ENCODE results near the gene GPR180. TPM values are rescaled to one million over a fixed set of nuclear protein-coding genes. Genes with fewer than 3 reads are reported as not detected.

Gene GPR180
- total and polyA plus RNA-seq, 2 of the 13 experiments (the other 11 are each of a cell fraction or from before 2014, with no cell fraction given) = not detected

DNA sequence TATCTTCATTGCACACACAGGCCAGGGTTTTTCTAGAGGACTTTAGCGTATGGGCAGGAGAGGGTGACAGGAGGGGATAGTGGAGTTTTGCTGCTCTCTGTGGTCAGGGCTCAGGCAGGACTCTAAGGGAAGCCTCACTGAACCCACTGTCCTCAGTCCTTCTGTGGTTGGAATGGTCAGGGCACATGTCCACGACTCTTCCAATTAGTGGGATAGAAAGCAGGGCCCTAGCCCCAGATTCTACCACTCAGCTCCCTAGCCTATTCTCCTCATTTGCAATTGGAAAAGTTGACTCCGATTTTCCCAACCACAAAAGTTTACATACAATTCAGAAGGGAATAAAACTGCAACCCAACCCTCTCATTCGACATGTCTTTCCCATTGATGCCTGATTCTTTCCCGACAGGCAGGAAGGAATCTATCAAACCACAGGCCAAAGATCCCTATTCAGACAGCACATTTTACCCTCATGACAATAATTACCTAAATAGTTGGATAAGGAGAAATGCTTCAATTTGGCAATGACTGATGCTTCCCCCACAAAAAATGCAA is 43.9 kb upstream of the GPR180 start:
- BruUV-seq (replicated peaks) = no TSS peak
- POLR2A ChIA-PET = no interaction called here
- ATAC-seq = no peak; the same call in 2 of the 3 replicates

More for the DNA sequence above, 43.9 kb upstream of the GPR180 start:
- no peak for DNase-seq (ENCODE audit: low spot score)
- intact Hi-C loops (cut with micrococcal nuclease; ENCODE audit: unreplicated experiment) = no loop called here
- CTCF ChIA-PET (ENCODE audit: low intra/inter-chr PET ratio, low total read pairs) = no interaction called here
- H3K9me3 ChIP-seq (ENCODE audit: low read length) = no peaks in the 10 kb centered on the region
- in situ Hi-C loops (cut with HindIII; ENCODE audit: extremely low pct_ligation_motif_present, low pct_unique_long_range_greater_than_20kb) = no loop called here
- no peak overlapping the region for H2AFZ ChIP-seq (ENCODE audit: low read length)
- TF ChIP-seq, protein P1, sequence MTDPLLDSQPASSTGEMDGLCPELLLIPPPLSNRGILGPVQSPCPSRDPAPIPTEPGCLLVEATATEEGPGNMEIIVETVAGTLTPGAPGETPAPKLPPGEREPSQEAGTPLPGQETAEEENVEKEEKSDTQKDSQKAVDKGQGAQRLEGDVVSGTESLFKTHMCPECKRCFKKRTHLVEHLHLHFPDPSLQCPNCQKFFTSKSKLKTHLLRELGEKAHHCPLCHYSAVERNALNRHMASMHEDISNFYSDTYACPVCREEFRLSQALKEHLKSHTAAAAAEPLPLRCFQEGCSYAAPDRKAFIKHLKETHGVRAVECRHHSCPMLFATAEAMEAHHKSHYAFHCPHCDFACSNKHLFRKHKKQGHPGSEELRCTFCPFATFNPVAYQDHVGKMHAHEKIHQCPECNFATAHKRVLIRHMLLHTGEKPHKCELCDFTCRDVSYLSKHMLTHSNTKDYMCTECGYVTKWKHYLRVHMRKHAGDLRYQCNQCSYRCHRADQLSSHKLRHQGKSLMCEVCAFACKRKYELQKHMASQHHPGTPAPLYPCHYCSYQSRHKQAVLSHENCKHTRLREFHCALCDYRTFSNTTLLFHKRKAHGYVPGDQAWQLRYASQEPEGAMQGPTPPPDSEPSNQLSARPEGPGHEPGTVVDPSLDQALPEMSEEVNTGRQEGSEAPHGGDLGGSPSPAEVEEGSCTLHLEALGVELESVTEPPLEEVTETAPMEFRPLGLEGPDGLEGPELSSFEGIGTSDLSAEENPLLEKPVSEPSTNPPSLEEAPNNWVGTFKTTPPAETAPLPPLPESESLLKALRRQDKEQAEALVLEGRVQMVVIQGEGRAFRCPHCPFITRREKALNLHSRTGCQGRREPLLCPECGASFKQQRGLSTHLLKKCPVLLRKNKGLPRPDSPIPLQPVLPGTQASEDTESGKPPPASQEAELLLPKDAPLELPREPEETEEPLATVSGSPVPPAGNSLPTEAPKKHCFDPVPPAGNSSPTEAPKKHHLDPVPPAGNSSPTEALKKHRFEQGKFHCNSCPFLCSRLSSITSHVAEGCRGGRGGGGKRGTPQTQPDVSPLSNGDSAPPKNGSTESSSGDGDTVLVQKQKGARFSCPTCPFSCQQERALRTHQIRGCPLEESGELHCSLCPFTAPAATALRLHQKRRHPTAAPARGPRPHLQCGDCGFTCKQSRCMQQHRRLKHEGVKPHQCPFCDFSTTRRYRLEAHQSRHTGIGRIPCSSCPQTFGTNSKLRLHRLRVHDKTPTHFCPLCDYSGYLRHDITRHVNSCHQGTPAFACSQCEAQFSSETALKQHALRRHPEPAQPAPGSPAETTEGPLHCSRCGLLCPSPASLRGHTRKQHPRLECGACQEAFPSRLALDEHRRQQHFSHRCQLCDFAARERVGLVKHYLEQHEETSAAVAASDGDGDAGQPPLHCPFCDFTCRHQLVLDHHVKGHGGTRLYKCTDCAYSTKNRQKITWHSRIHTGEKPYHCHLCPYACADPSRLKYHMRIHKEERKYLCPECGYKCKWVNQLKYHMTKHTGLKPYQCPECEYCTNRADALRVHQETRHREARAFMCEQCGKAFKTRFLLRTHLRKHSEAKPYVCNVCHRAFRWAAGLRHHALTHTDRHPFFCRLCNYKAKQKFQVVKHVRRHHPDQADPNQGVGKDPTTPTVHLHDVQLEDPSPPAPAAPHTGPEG (CRISPR knock-in tag; IDR thresholded peaks at IDR 0.05) = no peak
- no peak for TF ChIP-seq AHR (CRISPR knock-in tag; IDR thresholded peaks at IDR 0.05)
- no peak for TF ChIP-seq ZNF816 (CRISPR knock-in tag; IDR thresholded peaks at IDR 0.05; ENCODE audit: borderline replicate concordance)
- TF ChIP-seq ZFP1 (CRISPR knock-in tag; IDR thresholded peaks at IDR 0.05) = no peak
- no peak for TF ChIP-seq JUNB (CRISPR knock-in tag; IDR thresholded peaks at IDR 0.05; ENCODE audit: borderline replicate concordance)
- TF ChIP-seq ARID2 (CRISPR knock-in tag; IDR thresholded peaks at IDR 0.05; ENCODE audit: borderline replicate concordance) = no peak
- TF ChIP-seq, protein P2, sequence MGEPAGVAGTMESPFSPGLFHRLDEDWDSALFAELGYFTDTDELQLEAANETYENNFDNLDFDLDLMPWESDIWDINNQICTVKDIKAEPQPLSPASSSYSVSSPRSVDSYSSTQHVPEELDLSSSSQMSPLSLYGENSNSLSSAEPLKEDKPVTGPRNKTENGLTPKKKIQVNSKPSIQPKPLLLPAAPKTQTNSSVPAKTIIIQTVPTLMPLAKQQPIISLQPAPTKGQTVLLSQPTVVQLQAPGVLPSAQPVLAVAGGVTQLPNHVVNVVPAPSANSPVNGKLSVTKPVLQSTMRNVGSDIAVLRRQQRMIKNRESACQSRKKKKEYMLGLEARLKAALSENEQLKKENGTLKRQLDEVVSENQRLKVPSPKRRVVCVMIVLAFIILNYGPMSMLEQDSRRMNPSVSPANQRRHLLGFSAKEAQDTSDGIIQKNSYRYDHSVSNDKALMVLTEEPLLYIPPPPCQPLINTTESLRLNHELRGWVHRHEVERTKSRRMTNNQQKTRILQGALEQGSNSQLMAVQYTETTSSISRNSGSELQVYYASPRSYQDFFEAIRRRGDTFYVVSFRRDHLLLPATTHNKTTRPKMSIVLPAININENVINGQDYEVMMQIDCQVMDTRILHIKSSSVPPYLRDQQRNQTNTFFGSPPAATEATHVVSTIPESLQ (CRISPR knock-in tag; conservative IDR thresholded peaks at IDR 0.05) = no peak
- TF ChIP-seq ZNF562 (CRISPR knock-in tag; IDR thresholded peaks at IDR 0.05; ENCODE audit: borderline replicate concordance) = no peak
- TF ChIP-seq ZSCAN30 (CRISPR knock-in tag; IDR thresholded peaks at IDR 0.05) = no peak
- H3K27me3 ChIP-seq (ENCODE audit: control insufficient read depth in 1 of 2, insufficient read depth in 2 of 2, low read length in 2 of 2) = no peaks in the 10 kb centered on the region
- no peak for FAIRE-seq
- no peak overlapping the region for H3K4me3 ChIP-seq (replicated peaks in 1 of 3; ENCODE audit: insufficient read depth in 1 of 3, low read depth in 2 of 3, low read length in 3 of 3)
- no peak overlapping the region for H3K27ac ChIP-seq (ENCODE audit: extremely low read length, insufficient read depth, low read length)
- no peak overlapping the region for H3K4me2 ChIP-seq (ENCODE audit: low read depth, low read length)
- H3K36me3 ChIP-seq (replicated peaks in 1 of 2; ENCODE audit: control insufficient read depth in 1 of 2, insufficient read depth in 2 of 2, low read length in 2 of 2) = no peaks in the 10 kb centered on the region
- H3K9ac ChIP-seq (ENCODE audit: insufficient read depth, low read depth, low read length) = no peak overlapping the region
- WGBS (ENCODE audit: low lambda C conversion rate) = 51% methylated on average over 5 of the region's 5 CpGs
- no peaks in the 10 kb centered on the region for H4K20me1 ChIP-seq (ENCODE audit: insufficient read depth, low read length)
- no peaks in the 10 kb centered on the region for H3K79me2 ChIP-seq (ENCODE audit: insufficient read depth, low read length)
- H3K4me1 ChIP-seq (ENCODE audit: insufficient read depth, low read length) = peaks cover 11% of the 10 kb centered on the region
